Endothelial cell of umbilical vein (primary cell): ENCODE data around the gene BMPR1A. TPM values are rescaled to one million over a fixed set of nuclear protein-coding genes. Genes with fewer than 3 reads are reported as not detected.

Source experiments
- BruUV-seq: library from RNA; stranded (reverse); fragments of 400-500 nt; replicated peaks from 2 replicates; lab custom pipeline; 2021; lab: Mats Ljungman, UMichigan
- CTCF ChIA-PET: fragments of 300-600, 350-600 bp; sonication (Branson Sonifier 250); formaldehyde crosslinking; loops from one replicate; lab custom pipeline; 2021; ENCODE audit warnings: antibody characterized with exemption, inconsistent platforms; lab: Charles Lee
- POLR2A ChIA-PET: fragments of 300-600, 350-600 bp; sonication (Branson Sonifier 250); formaldehyde crosslinking; loops from one replicate; lab custom pipeline; 2021; ENCODE audit warnings: antibody characterized with exemption, inconsistent platforms; lab: Charles Lee
- DNase-seq: peaks from one replicate; pipeline ENCODE4 v3.0.0-alpha.2; 2011; ENCODE audit warnings: low read depth, low spot score
- FAIRE-seq: peaks from 2 replicates; lab custom pipeline; 2011; peaks lifted over from hg19 to GRCh38; lab: Jason Lieb, UNC
- H2AFZ ChIP-seq: 2 replicates; pipeline ENCODE4 v1.6.0; 2012; ENCODE audit warnings: low read depth, low read length, control low read depth, inconsistent platforms
- H3K27ac ChIP-seq: 2 replicates; pipeline ENCODE4 v1.5.1; 2011; ENCODE audit warnings: low read depth, mild to moderate bottlenecking, control low read depth, low read length, moderate library complexity; ENCODE audit not compliant: insufficient read depth
- H3K27me3 ChIP-seq, 2 experiments: 2 replicates each; pipeline versions ENCODE4 v1.6.0 to v1.6.1; 2011; ENCODE audit warnings: low read length in 2 of 2, mixed read lengths in 1 of 2; ENCODE audit not compliant: control insufficient read depth in 2 of 2, insufficient read depth in 2 of 2
- H3K36me3 ChIP-seq, 2 experiments: 2 replicates in 1 of 2; 3 replicates in 1 of 2; pipeline ENCODE4 v1.5.1; 2011; ENCODE audit warnings: low read length in 2 of 2, mild to moderate bottlenecking in 1 of 2, moderate library complexity in 1 of 2; ENCODE audit not compliant: control insufficient read depth in 2 of 2, insufficient read depth in 2 of 2; ENCODE audit errors: extremely low read depth in 1 of 2
- H3K4me1 ChIP-seq: 3 replicates; pipeline ENCODE4 v1.5.1; 2011; ENCODE audit warnings: mild to moderate bottlenecking, low read length; ENCODE audit not compliant: control insufficient read depth, insufficient read depth; ENCODE audit errors: extremely low read depth
- H3K4me2 ChIP-seq: 2 replicates; pipeline ENCODE4 v1.6.1; 2011; ENCODE audit warnings: low read length, control low read depth, mixed read lengths; ENCODE audit not compliant: insufficient read depth
- H3K4me3 ChIP-seq, 3 experiments: fragments of 200-600 bp in 1 of 3; sonication (generic), shearing (Covaris generic) in 1 of 3; replicated peaks in 1 of 3; 2 replicates each; pipeline ENCODE4 v1.5.1; 2011 to 2016; ENCODE audit warnings: control low read depth in 3 of 3, low read length in 3 of 3, mild to moderate bottlenecking in 2 of 3, inconsistent platforms in 1 of 3, low read depth in 1 of 3, moderate library complexity in 1 of 3; ENCODE audit not compliant: insufficient read depth in 1 of 3
- H3K79me2 ChIP-seq: 2 replicates; pipeline ENCODE4 v1.6.0; 2012; ENCODE audit warnings: low read length, inconsistent platforms; ENCODE audit not compliant: control insufficient read depth, insufficient read depth
- H3K9ac ChIP-seq: replicated peaks from 2 replicates; pipeline ENCODE3; 2011; ENCODE audit warnings: low read length, control low read depth; ENCODE audit not compliant: insufficient read depth; ENCODE audit errors: extremely low read depth
- H3K9me1 ChIP-seq: replicated peaks from 3 replicates; pipeline ENCODE4 v1.6.0; 2011; ENCODE audit warnings: mild to moderate bottlenecking, low read length; ENCODE audit not compliant: control insufficient read depth, insufficient read depth; ENCODE audit errors: extremely low read depth
- H3K9me3 ChIP-seq: replicated peaks from 2 replicates; pipeline ENCODE4 v1.5.1; 2012; ENCODE audit warnings: low read length, inconsistent platforms; ENCODE audit not compliant: control insufficient read depth, insufficient read depth
- H4K20me1 ChIP-seq: replicated peaks from 2 replicates; pipeline ENCODE3; 2011; ENCODE audit warnings: mild to moderate bottlenecking, low read length; ENCODE audit not compliant: control insufficient read depth, insufficient read depth; ENCODE audit errors: extremely low read depth
- CTCF ChIP-seq, 2 donors: IDR thresholded peaks; 1 replicate in 1 of 2; 2 replicates in 1 of 2; pipeline ENCODE4 v1.5.1; 2011; ENCODE audit warnings: low read length in 2 of 2, mild to moderate bottlenecking in 2 of 2, moderate library complexity in 2 of 2, control low read depth in 1 of 2, inconsistent platforms in 1 of 2, low read depth in 1 of 2; ENCODE audit not compliant: insufficient read depth in 1 of 2; ENCODE audit errors: extremely low read depth in 1 of 2
- EZH2 ChIP-seq: IDR thresholded peaks from 2 replicates; pipeline ENCODE4 v1.6.1; 2012; ENCODE audit warnings: borderline replicate concordance, low read depth, mild to moderate bottlenecking, moderate library complexity, low read length, inconsistent platforms; ENCODE audit not compliant: severe bottlenecking
- FOS ChIP-seq: IDR thresholded peaks from 2 replicates; pipeline ENCODE4 v1.6.1; 2011; ENCODE audit warnings: mild to moderate bottlenecking, low read length, moderate library complexity, borderline replicate concordance; ENCODE audit not compliant: insufficient read depth
- GATA2 ChIP-seq: IDR thresholded peaks from 2 replicates; pipeline ENCODE4 v1.7.0; 2011; ENCODE audit warnings: low read depth, mild to moderate bottlenecking, moderate library complexity, mixed read lengths, low read length; ENCODE audit not compliant: insufficient read length, insufficient read depth
- JUN ChIP-seq: IDR thresholded peaks from 2 replicates; pipeline ENCODE4 v1.6.1; 2011; ENCODE audit warnings: borderline replicate concordance, low read depth; ENCODE audit not compliant: insufficient read length, insufficient read depth
- MAX ChIP-seq: IDR thresholded peaks from 2 replicates; pipeline ENCODE4 v1.6.1; 2011; ENCODE audit not compliant: insufficient read depth, insufficient read length
- MYC ChIP-seq: IDR thresholded peaks from one replicate; pipeline ENCODE4 v1.6.1; 2011; ENCODE audit warnings: mild to moderate bottlenecking, low read depth, low read length
- POLR2A ChIP-seq: IDR thresholded peaks from 2 replicates; pipeline ENCODE4 v1.6.1; 2012; ENCODE audit warnings: low read depth, mild to moderate bottlenecking, control low read depth, low read length
- POLR2AphosphoS5 ChIP-seq: IDR thresholded peaks from 2 replicates; pipeline ENCODE4 v1.6.1; 2012; ENCODE audit warnings: low read depth, mild to moderate bottlenecking, control low read depth, low read length, moderate library complexity; ENCODE audit not compliant: insufficient read depth
- dilution Hi-C: fragments of 300-500 bp; cut with MboI; formaldehyde crosslinking; loops from one replicate; pipeline ENCODE4 v1.15.0; 2019; ENCODE audit warnings: low sequenced_read_pairs; ENCODE audit not compliant: extremely low pct_ligation_motif_present
- intact Hi-C: fragments of 100-400 bp; cut with micrococcal nuclease; formaldehyde crosslinking; loops from one replicate; pipeline ENCODE4 v1.10.0; 2022
- polyA plus RNA-seq, 4 experiments: library from polyadenylated mRNA; depleted of rRNA in 3 of 4; stranded (reverse) in 3 of 4; unstranded in 1 of 4; fragments of >200 nt; gene quantifications; 2 replicates each; pipeline versions ENCODE4 v1.2.1 to v1.2.3, GENCODE V29; 2011 to 2012; ENCODE audit warnings: missing spikeins in 1 of 4
- total RNA-seq: library from RNA; stranded (reverse); gene quantifications from 2 replicates; pipeline ENCODE4 v1.2.3, GENCODE V29; 2021

BMPR1A gene
- total and polyA plus RNA-seq, 2 donors (not counting 3 experiments of a cell fraction or from before 2014, with no cell fraction given): not detected

- H3K27me3 ChIP-seq: no peaks in the 10 kb centered on the region
- no peaks in the 10 kb centered on the region for H3K9me3 ChIP-seq
- H3K36me3 ChIP-seq: peaks cover 33 to 68% of the 10 kb centered on the region in 2 experiments
- peaks cover 35% of the 10 kb centered on the region for H3K79me2 ChIP-seq
- H3K27ac ChIP-seq: no peak overlapping the region
- intact Hi-C loops: no loop called here
- H3K4me1 ChIP-seq: no peaks in the 10 kb centered on the region
- H3K9ac ChIP-seq: no peak overlapping the region
- dilution Hi-C loops: no loop called here
- BruUV-seq: no TSS peak
- TF ChIP-seq GATA2: no peak
- TF ChIP-seq MYC: no peak
- TF ChIP-seq EZH2: no peak
- TF ChIP-seq JUN: no peak
- TF ChIP-seq POLR2A: no peak
- TF ChIP-seq POLR2AphosphoS5: no peak
- TF ChIP-seq MAX: no peak
- TF ChIP-seq CTCF (IDR thresholded peaks at IDR 0.05; ENCODE audit: extremely low read depth in 1 of 2, insufficient read depth in 1 of 2, low read depth in 1 of 2, low read length in 2 of 2): no peak
- TF ChIP-seq FOS: no peak
- ChIA-PET CTCF (interaction anchor here (11.6 to 12.5 kb wide), 2 partner anchors 15 to 24 kb away, joined by 189 to 325 read pairs; partner anchors contain the start of genes ADIRF, MMRN2 and SNCG), POLR2A (no interaction called here)
- no peak for FAIRE-seq
- H3K4me3 ChIP-seq: no peak overlapping the region
- H4K20me1 ChIP-seq: no peaks in the 10 kb centered on the region
- no peaks in the 10 kb centered on the region for H3K9me1 ChIP-seq
- DNase-seq: no peak
- no peak overlapping the region for H3K4me2 ChIP-seq
- no peak overlapping the region for H2AFZ ChIP-seq
Measured at GRCh38 chr10:86941991-86942421, 185.6 kb downstream of the BMPR1A start.
